K562 (cell line): Measurements from ENCODE around the gene TMEM273. TPM values are rescaled to one million over a fixed set of nuclear protein-coding genes. Genes with fewer than 3 reads are reported as not detected.

Source experiments
- GATA2 ChIP-seq: sonication (generic); formaldehyde crosslinking; IDR thresholded peaks from 2 replicates; pipeline ENCODE4 v1.4.0; 2020; ENCODE audit warnings: mild to moderate bottlenecking, missing genetic modification reagents
- HCFC1 ChIP-seq: IDR thresholded peaks from 2 replicates; pipeline ENCODE4 v1.6.1; 2012; ENCODE audit warnings: low read depth, low read length, improper control_type of control experiment
- HNRNPH1 ChIP-seq: fragments of 200-400 bp; formaldehyde crosslinking; optimal IDR thresholded peaks from 2 replicates; pipeline ENCODE3; 2017; ENCODE audit warnings: low read depth, mild to moderate bottlenecking, low read length, moderate library complexity
- KDM5B ChIP-seq: fragments of 200-600 bp; sonication (generic); IDR thresholded peaks from 2 replicates; pipeline ENCODE4 v1.6.1; 2012; ENCODE audit warnings: low read depth, mild to moderate bottlenecking, moderate library complexity, low read length, control low read depth, inconsistent platforms; ENCODE audit not compliant: insufficient replicate concordance
- MAFG ChIP-seq: fragments of 450-650 bp; conservative IDR thresholded peaks from 2 replicates; pipeline ENCODE4 v1.6.1; 2016; ENCODE audit warnings: missing genetic modification characterization, missing compliant biosample characterization
- NCOA1 ChIP-seq: fragments of 450-650 bp; IDR thresholded peaks from 2 replicates; pipeline ENCODE4 v1.6.1; 2016; ENCODE audit warnings: low read depth
- TEAD1 ChIP-seq, 2 experiments: fragments of 450-650 bp in 1 of 2; sonication (generic) in 1 of 2; formaldehyde crosslinking; IDR thresholded peaks; 2 replicates each; pipeline versions ENCODE4 v1.4.0 to v1.8.0; 2020 to 2022; ENCODE audit warnings: mild to moderate bottlenecking in 2 of 2, missing genetic modification reagents in 1 of 2
- ZBTB17 ChIP-seq: fragments of 450-650 bp; formaldehyde crosslinking; IDR thresholded peaks from 2 replicates; pipeline ENCODE4 v1.4.0; 2020; ENCODE audit warnings: mild to moderate bottlenecking
- ZNF121 ChIP-seq: sonication (generic); formaldehyde crosslinking; conservative IDR thresholded peaks from 2 replicates; pipeline ENCODE4 v1.8.0; 2022; ENCODE audit warnings: missing genetic modification reagents
- ZSCAN29 ChIP-seq: fragments of 450-650 bp; IDR thresholded peaks from 2 replicates; pipeline ENCODE4 v1.6.1; 2017
- polyA plus RNA-seq, 8 experiments: library from polyadenylated mRNA; depleted of rRNA in 4 of 8; stranded (reverse) in 5 of 8; unstranded in 3 of 8; fragments of >200 nt; fragmentation: Nextera tagmentation in 2 of 8; fragmentation: Illumina TruSeq in 1 of 8; extraction: Ambion mirVana in 2 of 8; extraction: Trizol in 1 of 8; gene quantifications; 2 replicates each; pipeline versions ENCODE4 v1.2.1 to v1.2.3, GENCODE V29; 2011 to 2014; ENCODE audit warnings: inconsistent platforms in 1 of 8, missing spikeins in 1 of 8
- total RNA-seq, 7 experiments: library from RNA; depleted of rRNA in 6 of 7; stranded (reverse); fragments of >200 nt in 6 of 7; fragmentation: Illumina TruSeq in 2 of 7; extraction: Trizol in 2 of 7; gene quantifications; 2 replicates each; pipeline versions ENCODE4 v1.2.1 to v1.2.3, GENCODE V29; 2011 to 2021; ENCODE audit warnings: low replicate concordance in 1 of 7
- TF ChIP-seq, protein P1 (sequence below): fragments of 450-650 bp; IDR thresholded peaks from 2 replicates; pipeline ENCODE4 v1.6.1; 2018; ENCODE audit warnings: mild to moderate bottlenecking, low read depth; ENCODE audit not compliant: partially characterized antibody
- TF ChIP-seq, protein P2 (sequence below): fragments of 450-650 bp; formaldehyde crosslinking; IDR thresholded peaks from 2 replicates; pipeline ENCODE4 v1.4.0; 2020; ENCODE audit warnings: mild to moderate bottlenecking, moderate library complexity
- TF ChIP-seq, protein P3 (sequence below): fragments of 450-650 bp; formaldehyde crosslinking; IDR thresholded peaks from 2 replicates; pipeline ENCODE4 v1.4.0; 2020; ENCODE audit warnings: mild to moderate bottlenecking, moderate library complexity
- TF ChIP-seq, protein P4 (sequence below): sonication (generic); formaldehyde crosslinking; IDR thresholded peaks from 2 replicates; pipeline ENCODE4 v1.8.1; 2023; ENCODE audit warnings: mild to moderate bottlenecking, missing genetic modification reagents
- TF ChIP-seq, protein P5 (sequence below): fragments of 250-450 bp; sonication (Bioruptor Pico); IDR thresholded peaks from 2 replicates; pipeline ENCODE4 v1.8.0; 2022; ENCODE audit warnings: inconsistent platforms, mild to moderate bottlenecking, moderate library complexity, borderline replicate concordance
- TF ChIP-seq, protein P6 (sequence below): fragments of 450-650 bp; IDR thresholded peaks from 2 replicates; pipeline ENCODE4 v1.6.1; 2016
- TF ChIP-seq, protein P7 (sequence below): fragments of 450-650 bp; IDR thresholded peaks from 2 replicates; pipeline ENCODE4 v1.6.1; 2016; ENCODE audit warnings: borderline replicate concordance

Gene TMEM273
- total and polyA plus RNA-seq, 9 of the 15 experiments (the other 6 are each of a cell fraction or from before 2014, with no cell fraction given) = 39.2 to 131 (median 95.6) TPM

DNA sequence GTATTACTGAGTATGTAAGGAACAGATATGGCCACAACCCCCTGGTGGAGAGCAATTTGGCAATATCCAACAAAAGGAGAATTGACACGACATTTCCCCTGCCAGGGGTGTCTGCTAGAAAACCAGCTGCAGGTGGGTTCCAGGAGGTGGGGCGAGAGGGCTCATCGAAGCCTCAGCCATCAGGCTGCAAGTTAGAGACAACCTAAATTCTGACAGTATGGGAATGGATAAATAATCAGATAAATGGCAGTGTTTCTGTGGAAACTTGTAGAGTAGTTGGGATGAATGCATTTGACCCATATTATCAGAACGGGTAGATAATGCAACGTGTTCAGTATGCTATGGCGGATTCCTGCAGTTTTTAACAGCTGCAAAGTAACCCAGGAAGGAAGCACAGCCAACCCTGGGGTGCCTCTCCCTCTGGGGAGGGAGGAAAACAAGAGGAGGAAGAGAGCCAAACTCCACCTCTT, 3.5 kb downstream of the TMEM273 start (continued):
- TF ChIP-seq, protein P1, sequence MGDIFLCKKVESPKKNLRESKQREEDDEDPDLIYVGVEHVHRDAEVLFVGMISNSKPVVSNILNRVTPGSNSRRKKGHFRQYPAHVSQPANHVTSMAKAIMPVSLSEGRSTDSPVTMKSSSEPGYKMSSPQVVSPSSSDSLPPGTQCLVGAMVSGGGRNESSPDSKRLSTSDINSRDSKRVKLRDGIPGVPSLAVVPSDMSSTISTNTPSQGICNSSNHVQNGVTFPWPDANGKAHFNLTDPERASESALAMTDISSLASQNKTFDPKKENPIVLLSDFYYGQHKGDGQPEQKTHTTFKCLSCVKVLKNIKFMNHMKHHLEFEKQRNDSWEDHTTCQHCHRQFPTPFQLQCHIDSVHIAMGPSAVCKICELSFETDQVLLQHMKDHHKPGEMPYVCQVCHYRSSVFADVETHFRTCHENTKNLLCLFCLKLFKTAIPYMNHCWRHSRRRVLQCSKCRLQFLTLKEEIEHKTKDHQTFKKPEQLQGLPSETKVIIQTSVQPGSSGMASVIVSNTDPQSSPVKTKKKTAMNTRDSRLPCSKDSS = no peak
- TF ChIP-seq, protein P2, sequence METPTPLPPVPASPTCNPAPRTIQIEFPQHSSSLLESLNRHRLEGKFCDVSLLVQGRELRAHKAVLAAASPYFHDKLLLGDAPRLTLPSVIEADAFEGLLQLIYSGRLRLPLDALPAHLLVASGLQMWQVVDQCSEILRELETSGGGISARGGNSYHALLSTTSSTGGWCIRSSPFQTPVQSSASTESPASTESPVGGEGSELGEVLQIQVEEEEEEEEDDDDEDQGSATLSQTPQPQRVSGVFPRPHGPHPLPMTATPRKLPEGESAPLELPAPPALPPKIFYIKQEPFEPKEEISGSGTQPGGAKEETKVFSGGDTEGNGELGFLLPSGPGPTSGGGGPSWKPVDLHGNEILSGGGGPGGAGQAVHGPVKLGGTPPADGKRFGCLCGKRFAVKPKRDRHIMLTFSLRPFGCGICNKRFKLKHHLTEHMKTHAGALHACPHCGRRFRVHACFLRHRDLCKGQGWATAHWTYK = peak; percentile 69; the same call in 1 of the 2 replicates
- no peak for TF ChIP-seq NCOA1
- peak; percentile 27; the same call in 1 of the 2 replicates for TF ChIP-seq ZBTB17 (CRISPR knock-in tag)
- no peak for TF ChIP-seq HCFC1
- no peak for TF ChIP-seq ZNF121 (CRISPR knock-in tag)
- TF ChIP-seq, protein P3, sequence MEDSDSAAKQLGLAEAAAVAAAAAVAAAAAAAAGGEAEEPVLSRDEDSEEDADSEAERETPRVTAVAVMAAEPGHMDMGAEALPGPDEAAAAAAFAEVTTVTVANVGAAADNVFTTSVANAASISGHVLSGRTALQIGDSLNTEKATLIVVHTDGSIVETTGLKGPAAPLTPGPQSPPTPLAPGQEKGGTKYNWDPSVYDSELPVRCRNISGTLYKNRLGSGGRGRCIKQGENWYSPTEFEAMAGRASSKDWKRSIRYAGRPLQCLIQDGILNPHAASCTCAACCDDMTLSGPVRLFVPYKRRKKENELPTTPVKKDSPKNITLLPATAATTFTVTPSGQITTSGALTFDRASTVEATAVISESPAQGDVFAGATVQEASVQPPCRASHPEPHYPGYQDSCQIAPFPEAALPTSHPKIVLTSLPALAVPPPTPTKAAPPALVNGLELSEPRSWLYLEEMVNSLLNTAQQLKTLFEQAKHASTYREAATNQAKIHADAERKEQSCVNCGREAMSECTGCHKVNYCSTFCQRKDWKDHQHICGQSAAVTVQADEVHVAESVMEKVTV (CRISPR knock-in tag) = no peak
- no peak for TF ChIP-seq ZSCAN29
- TF ChIP-seq, protein P4, sequence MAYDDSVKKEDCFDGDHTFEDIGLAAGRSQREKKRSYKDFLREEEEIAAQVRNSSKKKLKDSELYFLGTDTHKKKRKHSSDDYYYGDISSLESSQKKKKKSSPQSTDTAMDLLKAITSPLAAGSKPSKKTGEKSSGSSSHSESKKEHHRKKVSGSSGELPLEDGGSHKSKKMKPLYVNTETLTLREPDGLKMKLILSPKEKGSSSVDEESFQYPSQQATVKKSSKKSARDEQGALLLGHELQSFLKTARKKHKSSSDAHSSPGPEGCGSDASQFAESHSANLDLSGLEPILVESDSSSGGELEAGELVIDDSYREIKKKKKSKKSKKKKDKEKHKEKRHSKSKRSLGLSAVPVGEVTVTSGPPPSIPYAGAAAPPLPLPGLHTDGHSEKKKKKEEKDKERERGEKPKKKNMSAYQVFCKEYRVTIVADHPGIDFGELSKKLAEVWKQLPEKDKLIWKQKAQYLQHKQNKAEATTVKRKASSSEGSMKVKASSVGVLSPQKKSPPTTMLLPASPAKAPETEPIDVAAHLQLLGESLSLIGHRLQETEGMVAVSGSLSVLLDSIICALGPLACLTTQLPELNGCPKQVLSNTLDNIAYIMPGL = no peak
- TF ChIP-seq TEAD1 (CRISPR knock-in tag; IDR thresholded peaks at IDR 0.05) = no peak
- TF ChIP-seq, protein P5, sequence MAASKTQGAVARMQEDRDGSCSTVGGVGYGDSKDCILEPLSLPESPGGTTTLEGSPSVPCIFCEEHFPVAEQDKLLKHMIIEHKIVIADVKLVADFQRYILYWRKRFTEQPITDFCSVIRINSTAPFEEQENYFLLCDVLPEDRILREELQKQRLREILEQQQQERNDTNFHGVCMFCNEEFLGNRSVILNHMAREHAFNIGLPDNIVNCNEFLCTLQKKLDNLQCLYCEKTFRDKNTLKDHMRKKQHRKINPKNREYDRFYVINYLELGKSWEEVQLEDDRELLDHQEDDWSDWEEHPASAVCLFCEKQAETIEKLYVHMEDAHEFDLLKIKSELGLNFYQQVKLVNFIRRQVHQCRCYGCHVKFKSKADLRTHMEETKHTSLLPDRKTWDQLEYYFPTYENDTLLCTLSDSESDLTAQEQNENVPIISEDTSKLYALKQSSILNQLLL (CRISPR knock-in tag) = no peak
- TF ChIP-seq, protein P6, sequence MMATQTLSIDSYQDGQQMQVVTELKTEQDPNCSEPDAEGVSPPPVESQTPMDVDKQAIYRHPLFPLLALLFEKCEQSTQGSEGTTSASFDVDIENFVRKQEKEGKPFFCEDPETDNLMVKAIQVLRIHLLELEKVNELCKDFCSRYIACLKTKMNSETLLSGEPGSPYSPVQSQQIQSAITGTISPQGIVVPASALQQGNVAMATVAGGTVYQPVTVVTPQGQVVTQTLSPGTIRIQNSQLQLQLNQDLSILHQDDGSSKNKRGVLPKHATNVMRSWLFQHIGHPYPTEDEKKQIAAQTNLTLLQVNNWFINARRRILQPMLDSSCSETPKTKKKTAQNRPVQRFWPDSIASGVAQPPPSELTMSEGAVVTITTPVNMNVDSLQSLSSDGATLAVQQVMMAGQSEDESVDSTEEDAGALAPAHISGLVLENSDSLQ = no peak
- TF ChIP-seq, protein P7, sequence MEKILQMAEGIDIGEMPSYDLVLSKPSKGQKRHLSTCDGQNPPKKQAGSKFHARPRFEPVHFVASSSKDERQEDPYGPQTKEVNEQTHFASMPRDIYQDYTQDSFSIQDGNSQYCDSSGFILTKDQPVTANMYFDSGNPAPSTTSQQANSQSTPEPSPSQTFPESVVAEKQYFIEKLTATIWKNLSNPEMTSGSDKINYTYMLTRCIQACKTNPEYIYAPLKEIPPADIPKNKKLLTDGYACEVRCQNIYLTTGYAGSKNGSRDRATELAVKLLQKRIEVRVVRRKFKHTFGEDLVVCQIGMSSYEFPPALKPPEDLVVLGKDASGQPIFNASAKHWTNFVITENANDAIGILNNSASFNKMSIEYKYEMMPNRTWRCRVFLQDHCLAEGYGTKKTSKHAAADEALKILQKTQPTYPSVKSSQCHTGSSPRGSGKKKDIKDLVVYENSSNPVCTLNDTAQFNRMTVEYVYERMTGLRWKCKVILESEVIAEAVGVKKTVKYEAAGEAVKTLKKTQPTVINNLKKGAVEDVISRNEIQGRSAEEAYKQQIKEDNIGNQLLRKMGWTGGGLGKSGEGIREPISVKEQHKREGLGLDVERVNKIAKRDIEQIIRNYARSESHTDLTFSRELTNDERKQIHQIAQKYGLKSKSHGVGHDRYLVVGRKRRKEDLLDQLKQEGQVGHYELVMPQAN = no peak
- TF ChIP-seq MAFG = no peak
- TF ChIP-seq HNRNPH1 = no peak
- TF ChIP-seq KDM5B = no peak
- no peak for TF ChIP-seq GATA2 (CRISPR knock-in tag)
